GM12878 (cell line): ENCODE measurements around the gene AGT. TPM values are rescaled to one million over a fixed set of nuclear protein-coding genes. Genes with fewer than 3 reads are reported as not detected.

Experiments used
- ATAC-seq: fragments of 200-7000 bp; cut with Tn5 transposase; 3 replicates; pipeline ENCODE4 v1.9.1; 2020; ENCODE audit warnings: mild to moderate bottlenecking, moderate library complexity
- Bru-seq: library from RNA; stranded (reverse); fragments of 400-500 nt; gene quantifications from one replicate; lab custom pipeline; 2021; lab: Mats Ljungman, UMichigan
- BruChase-seq, 2 experiments: library from RNA; stranded (reverse); fragments of 400-500 nt; gene quantifications; one replicate each; lab custom pipeline; 2021; lab: Mats Ljungman, UMichigan
- BruUV-seq: library from RNA; stranded (reverse); fragments of 400-500 nt; replicated peaks from 2 replicates; lab custom pipeline; 2021; lab: Mats Ljungman, UMichigan
- CTCF ChIA-PET: fragments of 300-600 bp; sonication (Branson Sonifier 250); formaldehyde crosslinking; extraction: SDS; loops from one replicate; lab custom pipeline; 2021; ENCODE audit warnings: inconsistent platforms; lab: Yijun Ruan, JAX
- POLR2A ChIA-PET: fragments of 350-600 bp; formaldehyde crosslinking; extraction: SDS; loops from one replicate; lab custom pipeline; 2021; ENCODE audit warnings: inconsistent platforms; lab: Charles Lee
- RAD21 ChIA-PET: fragments of 300-600 bp; sonication (Branson Sonifier 250); formaldehyde crosslinking; loops from one replicate; lab custom pipeline; 2023; ENCODE audit warnings: antibody characterized with exemption; ENCODE audit not compliant: unreplicated experiment; lab: Charles Lee
- SMC1A ChIA-PET: fragments of 300-600 bp; sonication (Branson Sonifier 250); formaldehyde crosslinking; loops from one replicate; lab custom pipeline; 2023; ENCODE audit not compliant: unreplicated experiment, uncharacterized antibody; lab: Charles Lee
- DNase-seq: peaks from one replicate; pipeline ENCODE4 v3.0.0-alpha.2; 2011; ENCODE audit warnings: low read depth, low spot score
- FAIRE-seq: peaks from 3 replicates; lab custom pipeline; 2011; peaks lifted over from hg19 to GRCh38; lab: Jason Lieb, UNC
- H2AFZ ChIP-seq: 2 replicates; pipeline ENCODE4 v1.6.0; 2011; ENCODE audit warnings: low read depth, low read length, control low read depth; ENCODE audit not compliant: control insufficient read depth
- H3K27ac ChIP-seq: 2 replicates; pipeline ENCODE4 v1.5.1; 2011; ENCODE audit warnings: control low read depth; ENCODE audit not compliant: control insufficient read depth, insufficient read depth
- H3K27me3 ChIP-seq, 2 experiments: replicated peaks in 1 of 2; 2 replicates each; pipeline versions ENCODE4 v1.6.0 to v1.6.1; 2011; ENCODE audit warnings: low read length in 1 of 2; ENCODE audit not compliant: control insufficient read depth in 2 of 2, insufficient read depth in 2 of 2
- H3K36me3 ChIP-seq, 2 experiments: 2 replicates each; pipeline ENCODE4 v1.5.1; 2011; ENCODE audit warnings: low read length in 1 of 2; ENCODE audit not compliant: control insufficient read depth in 2 of 2, insufficient read depth in 2 of 2
- H3K4me1 ChIP-seq: 2 replicates; pipeline ENCODE4 v1.6.1; 2011; ENCODE audit warnings: mild to moderate bottlenecking, low read length, moderate library complexity, mixed read lengths; ENCODE audit not compliant: control insufficient read depth, insufficient read depth
- H3K4me2 ChIP-seq: 2 replicates; pipeline ENCODE4 v1.6.0; 2011; ENCODE audit warnings: control low read depth; ENCODE audit not compliant: control insufficient read depth, insufficient read depth
- H3K4me3 ChIP-seq: fragments of 200-600 bp; sonication (generic); 2 replicates; pipeline ENCODE4 v1.5.1; 2016
- H3K79me2 ChIP-seq: 2 replicates; pipeline ENCODE4 v1.6.0; 2011; ENCODE audit warnings: low read length; ENCODE audit not compliant: control insufficient read depth, insufficient read depth
- H3K9ac ChIP-seq: 2 replicates; pipeline ENCODE4 v1.8.0; 2011; ENCODE audit warnings: low read length, control low read depth, mixed read lengths; ENCODE audit not compliant: control insufficient read depth, insufficient read depth
- H3K9me3 ChIP-seq: replicated peaks from 3 replicates; pipeline ENCODE4 v1.5.1; 2011; ENCODE audit warnings: mild to moderate bottlenecking, low read length; ENCODE audit not compliant: control insufficient read depth, insufficient read depth
- H4K20me1 ChIP-seq: 2 replicates; pipeline ENCODE4 v1.6.0; 2011; ENCODE audit not compliant: control insufficient read depth, insufficient read depth
- E4F1 ChIP-seq: fragments of 450-650 bp; IDR thresholded peaks from 2 replicates; pipeline ENCODE4 v1.6.1; 2018; ENCODE audit warnings: borderline replicate concordance, mild to moderate bottlenecking; ENCODE audit not compliant: partially characterized antibody
- MXI1 ChIP-seq: fragments of 150-350 bp; IDR thresholded peaks from 2 replicates; pipeline ENCODE4 v1.6.1; 2011; ENCODE audit warnings: low read depth, mild to moderate bottlenecking, inconsistent platforms, low read length, improper control_type of control experiment
- NFYB ChIP-seq: IDR thresholded peaks from 2 replicates; pipeline ENCODE4 v1.6.1; 2011; ENCODE audit warnings: low read depth, mild to moderate bottlenecking, low read length, improper control_type of control experiment, moderate library complexity; ENCODE audit not compliant: insufficient read depth
- NR2C2 ChIP-seq: IDR thresholded peaks from 2 replicates; pipeline ENCODE4 v1.6.1; 2011; ENCODE audit warnings: borderline replicate concordance, low read depth; ENCODE audit not compliant: control insufficient read depth, insufficient read length
- NRF1 ChIP-seq: conservative IDR thresholded peaks from 2 replicates; pipeline ENCODE4 v1.6.1; 2011; ENCODE audit warnings: mild to moderate bottlenecking, low read depth, low read length, improper control_type of control experiment
- RAD21 ChIP-seq: IDR thresholded peaks from 2 replicates; pipeline ENCODE4 v1.6.1; 2011; ENCODE audit warnings: mild to moderate bottlenecking, low read depth, low read length, moderate library complexity; ENCODE audit not compliant: insufficient read depth
- RFX5 ChIP-seq: IDR thresholded peaks from 2 replicates; pipeline ENCODE4 v1.6.1; 2011; ENCODE audit warnings: low read depth, low read length, improper control_type of control experiment
- ZNF207 ChIP-seq: fragments of 450-650 bp; IDR thresholded peaks from 2 replicates; pipeline ENCODE4 v1.6.1; 2014; ENCODE audit warnings: antibody characterized with exemption, mild to moderate bottlenecking, borderline replicate concordance
- WGBS: methylation state at CpG from one replicate; pipeline ENCODE4 v1.1.6; 2016; ENCODE audit warnings: low lambda C conversion rate; ENCODE audit not compliant: insufficient replicate concordance, insufficient coverage; ENCODE audit errors: missing lambda C conversion rate; 5-methylcytosine and 5-hydroxymethylcytosine counted together
- in situ Hi-C: fragments of 300-500 bp; cut with MboI; formaldehyde crosslinking; loops from 9 replicates; pipeline ENCODE4 v1.14.3; 2018; ENCODE audit warnings: mixed read lengths
- intact Hi-C: fragments of 100-400 bp; cut with micrococcal nuclease; formaldehyde crosslinking; loops from one replicate; pipeline ENCODE4 v1.14.2; 2022; ENCODE audit not compliant: unreplicated experiment
- long read RNA-seq, 2 experiments: library from polyadenylated mRNA; unstranded; transcript quantifications; one replicate each; pipeline ENCODE4 v2.0.0, GENCODE V29; 2019 to 2020
- polyA minus RNA-seq, 3 experiments: library from RNA; depleted of rRNA, polyadenylated mRNA; stranded (reverse); fragments of >200 nt; gene quantifications; 2 replicates each; pipeline ENCODE4 v1.2.3, GENCODE V29; 2011
- polyA plus RNA-seq, 11 experiments: library from polyadenylated mRNA; depleted of rRNA in 4 of 11; unstranded in 6 of 11; stranded (reverse) in 5 of 11; fragments of >200 nt; fragmentation: Nextera tagmentation in 4 of 11; fragmentation: Illumina TruSeq in 1 of 11; extraction: Ambion mirVana in 4 of 11; extraction: Trizol in 1 of 11; gene quantifications; 1 replicate in 1 of 11; 2 replicates in 10 of 11; pipeline versions ENCODE4 v1.2.1 to v1.2.3, GENCODE V29; 2011 to 2016; ENCODE audit warnings: inconsistent platforms in 2 of 11, missing spikeins in 2 of 11, low read depth in 1 of 11
- total RNA-seq, 4 experiments: library from RNA; depleted of rRNA in 3 of 4; stranded (reverse); fragments of >200 nt in 3 of 4; fragmentation: Illumina TruSeq in 1 of 4; extraction: Trizol in 1 of 4; gene quantifications; 2 replicates each; pipeline versions ENCODE4 v1.2.1 to v1.2.3, GENCODE V29; 2013 to 2021

The AGT gene
- total RNA-seq (2013; cell fraction: nucleolus; rRNA removed), result not detected in 2 replicates
- total RNA-seq (2014; rRNA removed) (not detected in 2 replicates), total RNA-seq (2014; rRNA removed; fragmentation: Illumina TruSeq; extraction: Trizol) (not detected in 2 replicates), total RNA-seq (2021) (0.69 and 0.85 TPM in 2 replicates), polyA plus RNA-seq (2011; rRNA removed) (not detected in 2 replicates), polyA plus RNA-seq (2014; fragmentation: Illumina TruSeq; extraction: Trizol) (not detected in 2 replicates), polyA plus RNA-seq (2014; fragmentation: Nextera tagmentation; extraction: Ambion mirVana) (not detected), polyA plus RNA-seq (2014; rRNA removed) (not detected in 2 replicates), polyA plus RNA-seq (2016; fragmentation: Nextera tagmentation; extraction: Ambion mirVana) (not detected), polyA minus RNA-seq (2011; rRNA and poly(A)+ RNA removed) (not detected in 2 replicates), Bru-seq, nascent RNA (percentile 23 among the genes with signal in this experiment), BruChase-seq, experiment 1, labeled RNA remaining after a 6-hour chase (percentile 10 among the genes with signal in this experiment), BruChase-seq, experiment 2, labeled RNA remaining after a 2-hour chase (not detected)
- not detected for polyA plus RNA-seq (2011; ENCODE audit: low read depth)
- polyA plus RNA-seq (2011; cell fraction: cytosol; rRNA removed), result 0.03 and 0.05 TPM in 2 replicates
- polyA plus RNA-seq (2011; cell fraction: nucleus; rRNA removed), result not detected in 2 replicates
- not detected in 2 replicates for polyA plus RNA-seq (2012)
- polyA minus RNA-seq (2011; cell fraction: cytosol; rRNA and poly(A)+ RNA removed), result not detected in 2 replicates
- polyA minus RNA-seq (2011; cell fraction: nucleus; rRNA and poly(A)+ RNA removed), result not detected in 2 replicates
- long read RNA-seq, experiment 1, result 0 reads
- long read RNA-seq, experiment 2, result 0 reads

- FAIRE-seq, result no peak
- CTCF ChIA-PET, result no interaction called here
- BruUV-seq, result no TSS peak
Measured at GRCh38 chr1:230713915-230714764, at the start of gene AGT. Gene AGT, minus strand, starts transcription at chr1:230714122. Its CDS starts 3,299 bp downstream, at chr1:230710823.

More at GRCh38 chr1:230713915-230714764, at the start of gene AGT:
- no peak for TF ChIP-seq NR2C2
- TF ChIP-seq MXI1, result no peak
- TF ChIP-seq NRF1, result no peak
- TF ChIP-seq RFX5, result no peak
- no peak for TF ChIP-seq NFYB
- TF ChIP-seq RAD21, result no peak
- TF ChIP-seq ZNF207, result no peak
- TF ChIP-seq E4F1, result no peak
- ChIA-PET SMC1A (no interaction called here), RAD21 (no interaction called here), POLR2A (no interaction called here)
- Histone ChIP-seq H3K4me3 (no peak within 1 kb of the TSS), H3K4me2 (no peak within 1 kb of the TSS), H3K9me3 (no peaks in the 10 kb centered on the region), H3K9ac (no peak within 1 kb of the TSS), H3K27ac (no peak within 1 kb of the TSS), H2AFZ (no peak within 1 kb of the TSS), H4K20me1 (no peaks in the 10 kb centered on the region), H3K4me1 (no peaks in the 10 kb centered on the region), H3K79me2 (no peaks in the 10 kb centered on the region), H3K27me3 (peaks cover 0 to 3% of the 10 kb centered on the region in 2 experiments; a peak in 2 of 4 replicates), H3K36me3 (no peaks in the 10 kb centered on the region)
- intact Hi-C loops, result no loop called here
- DNase-seq (no peak), ATAC-seq (no peak)
- 38% methylated on average over 24 of the region's 24 CpGs for WGBS
- in situ Hi-C loops, result no loop called here
